ENCODE measurements around the gene MAP3K6.
A peak's percentile ranks its signal among the peaks of the same experiment; 100 is the strongest.

The MAP3K6 gene

DNA sequence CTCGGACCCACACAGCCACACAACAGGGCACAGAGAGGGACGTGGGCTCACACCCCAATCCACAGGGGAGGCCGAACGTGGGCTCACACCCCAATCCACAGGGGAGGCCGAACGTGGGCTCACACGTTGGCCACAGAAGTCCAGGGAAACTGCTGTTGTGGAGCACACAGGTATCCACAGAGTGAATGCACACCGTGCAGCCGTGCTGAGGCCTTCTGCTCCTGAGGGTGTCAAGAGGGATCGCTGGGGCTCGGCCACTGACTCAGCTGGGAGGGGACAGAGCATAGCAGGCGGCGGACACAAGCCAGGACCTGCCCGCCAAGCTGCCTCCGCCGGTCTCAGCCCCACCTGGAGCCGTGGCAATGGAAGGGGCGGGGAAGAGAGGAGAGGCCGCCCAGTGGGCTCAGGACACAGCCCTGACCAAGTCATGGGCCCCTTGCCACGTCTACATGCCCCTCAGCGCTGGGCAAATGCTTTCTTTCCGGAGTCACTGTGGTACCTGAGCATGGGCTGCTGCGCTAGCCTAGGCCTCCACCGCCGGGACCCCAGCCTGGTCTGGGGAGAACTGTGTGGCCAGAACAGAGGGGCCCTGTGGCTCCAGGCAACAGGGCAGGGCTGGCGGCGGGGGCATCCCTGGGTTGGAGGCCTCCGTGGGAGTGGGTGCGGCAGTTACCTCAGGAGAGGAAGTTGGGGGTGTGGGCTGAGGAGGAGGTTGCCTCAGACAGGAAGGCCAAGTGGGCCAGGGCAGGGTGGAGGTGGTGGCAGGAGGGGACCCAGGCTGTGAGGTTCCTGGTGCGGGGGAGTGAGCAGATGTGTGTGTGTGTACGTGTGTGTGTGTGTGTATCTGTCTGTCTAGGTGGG lies 23.8 kb downstream of the MAP3K6 start:
- POLR2A ChIA-PET, result interaction anchor here (1.3 to 2.8 kb wide), 2 partner anchors 20 to 23 kb away, joined by 3 to 24 read pairs; partner anchors contain the start of genes MAP3K6 and TMEM222
- no peak for TF ChIP-seq ELF4 (IDR thresholded peaks at IDR 0.05)
- TF ChIP-seq FOXK2 (IDR thresholded peaks at IDR 0.05), result no peak
- TF ChIP-seq, protein P1, sequence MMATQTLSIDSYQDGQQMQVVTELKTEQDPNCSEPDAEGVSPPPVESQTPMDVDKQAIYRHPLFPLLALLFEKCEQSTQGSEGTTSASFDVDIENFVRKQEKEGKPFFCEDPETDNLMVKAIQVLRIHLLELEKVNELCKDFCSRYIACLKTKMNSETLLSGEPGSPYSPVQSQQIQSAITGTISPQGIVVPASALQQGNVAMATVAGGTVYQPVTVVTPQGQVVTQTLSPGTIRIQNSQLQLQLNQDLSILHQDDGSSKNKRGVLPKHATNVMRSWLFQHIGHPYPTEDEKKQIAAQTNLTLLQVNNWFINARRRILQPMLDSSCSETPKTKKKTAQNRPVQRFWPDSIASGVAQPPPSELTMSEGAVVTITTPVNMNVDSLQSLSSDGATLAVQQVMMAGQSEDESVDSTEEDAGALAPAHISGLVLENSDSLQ (IDR thresholded peaks at IDR 0.05), result no peak
- no peak for TF ChIP-seq ARNT (IDR thresholded peaks at IDR 0.05)
- no peak for TF ChIP-seq ZNF384 (IDR thresholded peaks at IDR 0.05)
- no peak for TF ChIP-seq FOXA1 (IDR thresholded peaks at IDR 0.05)
- TF ChIP-seq L3MBTL2 (conservative IDR thresholded peaks at IDR 0.05), result no peak
- no peak for TF ChIP-seq HDGF (IDR thresholded peaks at IDR 0.05; ENCODE audit: borderline replicate concordance)
- TF ChIP-seq BHLHE40 (IDR thresholded peaks at IDR 0.05; ENCODE audit: borderline replicate concordance), result no peak
- TF ChIP-seq LEF1 (IDR thresholded peaks at IDR 0.05; ENCODE audit: borderline replicate concordance), result no peak
- CTCF ChIA-PET, result interaction anchor here (0.6 to 1.2 kb wide), 4 partner anchors 10 to 23 kb away, joined by 3 to 7 read pairs (median 4); partner anchors contain the start of gene MAP3K6
- no peak for DNase-seq (ENCODE audit: extremely low spot score)

- ChIA-PET POLR2A (interaction anchor here (1.2 to 2.8 kb wide), 3 partner anchors 8 to 23 kb away, joined by 3 to 24 read pairs (median 3); partner anchors contain the start of genes MAP3K6 and TMEM222), CTCF (interaction anchor here (1.2 kb wide), 2 partner anchors 9 to 15 kb away, joined by 3 to 5 read pairs; no protein-coding TSS in a partner anchor)
- no peak for DNase-seq (ENCODE audit: extremely low spot score)
- TF ChIP-seq SP1 (IDR thresholded peaks at IDR 0.05) (no peak), ELF4 (IDR thresholded peaks at IDR 0.05) (no peak), FOXK2 (IDR thresholded peaks at IDR 0.05) (no peak), L3MBTL2 (conservative IDR thresholded peaks at IDR 0.05) (no peak), FOXM1 (IDR thresholded peaks at IDR 0.05; ENCODE audit: borderline replicate concordance) (no peak), HDGF (IDR thresholded peaks at IDR 0.05; ENCODE audit: borderline replicate concordance) (no peak), CTBP1 (IDR thresholded peaks at IDR 0.05; ENCODE audit: borderline replicate concordance) (no peak), TARDBP (IDR thresholded peaks at IDR 0.05) (no peak), SUZ12 (IDR thresholded peaks at IDR 0.05) (no peak), ARNT (IDR thresholded peaks at IDR 0.05) (no peak), NFRKB (IDR thresholded peaks at IDR 0.05) (no peak), FOXA1 (IDR thresholded peaks at IDR 0.05) (no peak), LEF1 (IDR thresholded peaks at IDR 0.05; ENCODE audit: borderline replicate concordance) (no peak), BHLHE40 (IDR thresholded peaks at IDR 0.05; ENCODE audit: borderline replicate concordance) (no peak), ZNF384 (IDR thresholded peaks at IDR 0.05) (no peak)
- TF ChIP-seq, protein P1 (IDR thresholded peaks at IDR 0.05), result no peak
These were observed 24.4 kb downstream of the MAP3K6 start for GRCh38 chr1:27342391-27342777.

DNA sequence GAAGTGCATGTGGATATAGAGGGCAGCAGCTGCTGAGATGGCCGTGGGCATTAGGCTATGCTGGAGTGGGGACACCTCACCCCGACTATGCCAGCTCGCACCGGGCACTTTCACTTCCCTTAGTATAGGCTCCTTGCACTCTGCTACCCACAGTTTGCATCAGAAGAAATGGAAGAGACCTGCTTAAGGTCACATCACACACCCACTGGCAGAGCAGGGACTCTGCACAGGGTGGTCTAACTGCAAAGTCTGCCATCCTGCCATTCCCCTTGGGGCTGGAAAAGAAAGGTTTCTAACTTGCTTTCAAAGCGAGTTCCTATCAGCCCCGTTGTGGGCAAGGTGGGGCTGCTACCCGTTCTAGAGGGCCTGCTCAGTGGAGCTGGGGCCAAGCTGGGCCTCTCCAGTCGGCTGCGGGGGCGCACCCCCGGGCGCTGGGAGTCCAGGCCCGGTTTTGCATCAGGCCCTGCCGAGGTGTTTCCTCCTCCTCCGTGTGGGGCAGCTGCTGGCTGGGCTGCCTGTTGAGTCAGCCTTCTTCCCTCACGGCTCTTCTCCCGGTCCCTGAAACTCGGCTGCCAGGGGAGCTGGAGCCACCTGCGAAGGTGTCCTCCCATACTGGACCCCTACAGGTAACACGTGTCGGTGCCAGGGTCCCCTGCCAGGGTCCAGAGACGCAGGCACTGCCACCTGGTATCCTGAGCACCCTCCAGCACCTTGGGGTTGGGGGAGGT lies 25.1 kb downstream of the MAP3K6 start, which contains the start of gene SYTL1:
Gene SYTL1 (plus strand): TSS at position 498 of the 728 bp plus-strand sequence. CDS start 3,313 bp downstream, outside the sequence.
- peak; percentile 59 for DNase-seq (ENCODE audit: extremely low spot score)

DNA sequence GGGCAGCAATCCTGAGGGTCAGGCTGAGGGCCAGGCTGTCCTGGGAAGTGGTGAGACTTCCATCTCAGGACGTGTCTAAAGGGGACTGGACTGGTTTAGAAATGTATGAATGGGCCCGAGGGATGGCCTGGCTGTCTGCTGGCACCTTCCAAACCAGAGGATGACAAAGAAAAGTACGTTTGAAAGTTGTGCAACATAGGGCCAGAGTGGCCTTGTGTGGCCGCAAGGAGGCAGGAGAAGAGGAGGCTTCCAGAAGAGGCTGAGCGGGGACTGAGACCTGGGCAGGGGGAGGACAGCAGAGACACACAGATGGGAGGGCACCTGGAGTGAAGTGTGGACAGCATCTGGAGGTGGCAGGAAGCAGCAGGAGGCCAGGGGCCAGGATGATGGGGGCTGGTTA lies 27.5 kb downstream of the MAP3K6 start:
- CTCF ChIA-PET, result interaction anchor here (0.5 kb wide), 1 partner anchor 15 kb away, joined by 4 read pairs; no protein-coding TSS in a partner anchor
- DNase-seq (ENCODE audit: extremely low spot score), result no peak
- no peak for TF ChIP-seq NFRKB (IDR thresholded peaks at IDR 0.05)
- TF ChIP-seq LEF1 (IDR thresholded peaks at IDR 0.05; ENCODE audit: borderline replicate concordance), result no peak
- no peak for TF ChIP-seq SUZ12 (IDR thresholded peaks at IDR 0.05)
- TF ChIP-seq L3MBTL2 (conservative IDR thresholded peaks at IDR 0.05), result no peak
- no peak for TF ChIP-seq ELF4 (IDR thresholded peaks at IDR 0.05)
- no peak for TF ChIP-seq HDGF (IDR thresholded peaks at IDR 0.05; ENCODE audit: borderline replicate concordance)
- TF ChIP-seq ZNF384 (IDR thresholded peaks at IDR 0.05), result no peak
- TF ChIP-seq FOXM1 (IDR thresholded peaks at IDR 0.05; ENCODE audit: borderline replicate concordance), result no peak
- TF ChIP-seq FOXA1 (IDR thresholded peaks at IDR 0.05), result no peak
- TF ChIP-seq CTBP1 (IDR thresholded peaks at IDR 0.05; ENCODE audit: borderline replicate concordance), result no peak
- TF ChIP-seq TARDBP (IDR thresholded peaks at IDR 0.05), result no peak
- TF ChIP-seq ARNT (IDR thresholded peaks at IDR 0.05), result no peak
- TF ChIP-seq BHLHE40 (IDR thresholded peaks at IDR 0.05; ENCODE audit: borderline replicate concordance), result no peak
- TF ChIP-seq, protein P1 (IDR thresholded peaks at IDR 0.05), result no peak
- no peak for TF ChIP-seq SP1 (IDR thresholded peaks at IDR 0.05)
- POLR2A ChIA-PET, result no interaction called here

More for the DNA sequence above, 25.1 kb downstream of the MAP3K6 start, which contains the start of gene SYTL1:
- TF ChIP-seq FOXK2 (IDR thresholded peaks at IDR 0.05), result no peak
- no peak for TF ChIP-seq SP1 (IDR thresholded peaks at IDR 0.05)
- TF ChIP-seq CTBP1 (IDR thresholded peaks at IDR 0.05; ENCODE audit: borderline replicate concordance), result no peak
- TF ChIP-seq ZNF384 (IDR thresholded peaks at IDR 0.05), result no peak
- TF ChIP-seq BHLHE40 (IDR thresholded peaks at IDR 0.05; ENCODE audit: borderline replicate concordance), result no peak
- TF ChIP-seq HDGF (IDR thresholded peaks at IDR 0.05; ENCODE audit: borderline replicate concordance), result no peak
- no peak for TF ChIP-seq FOXM1 (IDR thresholded peaks at IDR 0.05; ENCODE audit: borderline replicate concordance)
- no peak for TF ChIP-seq ARNT (IDR thresholded peaks at IDR 0.05)
- no peak for TF ChIP-seq ELF4 (IDR thresholded peaks at IDR 0.05)
- TF ChIP-seq SUZ12 (IDR thresholded peaks at IDR 0.05), result no peak
- no peak for TF ChIP-seq L3MBTL2 (conservative IDR thresholded peaks at IDR 0.05)
- no peak for TF ChIP-seq NFRKB (IDR thresholded peaks at IDR 0.05)
- TF ChIP-seq LEF1 (IDR thresholded peaks at IDR 0.05; ENCODE audit: borderline replicate concordance), result no peak
- TF ChIP-seq TARDBP (IDR thresholded peaks at IDR 0.05), result no peak
- ChIA-PET POLR2A (interaction anchor here (1.2 to 2.8 kb wide), 3 partner anchors 9 to 24 kb away, joined by 3 to 24 read pairs (median 3); partner anchors contain the start of genes MAP3K6 and TMEM222), CTCF (interaction anchor here (1.2 kb wide), 2 partner anchors 8 to 16 kb away, joined by 3 to 5 read pairs; no protein-coding TSS in a partner anchor)
